22Rv1 (cell line): Measurements from ENCODE around the gene HIVEP2.

ENCODE experiments used
- H3K27ac ChIP-seq: fragments of 450-650 bp; 2 replicates; pipeline ENCODE4 v1.5.1; 2017
- ZFX ChIP-seq: fragments of 450-650 bp; IDR thresholded peaks from 2 replicates; pipeline ENCODE4 v1.6.1; 2017; ENCODE audit warnings: antibody characterized with exemption, borderline replicate concordance
- TF ChIP-seq, protein P1 (sequence below): fragments of 450-650 bp; IDR thresholded peaks from 2 replicates; pipeline ENCODE4 v1.5.1; 2017; ENCODE audit warnings: mild to moderate bottlenecking

The HIVEP2 gene

DNA sequence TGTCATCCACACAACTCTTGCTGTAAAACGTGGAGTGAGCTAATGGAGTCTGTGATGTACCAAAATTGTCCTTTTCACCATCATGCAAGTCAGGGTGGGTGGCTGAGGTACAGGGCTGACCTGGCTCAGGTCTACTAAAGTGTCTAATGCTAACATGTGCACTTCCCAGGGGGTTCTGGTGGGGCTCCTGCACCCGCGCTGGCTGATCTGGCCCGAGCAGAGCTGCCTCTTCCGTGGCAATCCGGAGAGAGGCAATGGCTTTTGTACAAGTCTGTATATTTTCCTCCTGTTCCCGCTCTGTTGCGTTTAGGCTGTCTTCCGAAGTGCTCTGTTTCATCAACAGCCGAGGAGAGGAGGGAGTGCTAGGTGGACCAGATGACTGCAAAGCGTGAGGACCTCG is 191.8 kb downstream of the HIVEP2 start:
- no peak for TF ChIP-seq ZFX
- TF ChIP-seq, protein P1, sequence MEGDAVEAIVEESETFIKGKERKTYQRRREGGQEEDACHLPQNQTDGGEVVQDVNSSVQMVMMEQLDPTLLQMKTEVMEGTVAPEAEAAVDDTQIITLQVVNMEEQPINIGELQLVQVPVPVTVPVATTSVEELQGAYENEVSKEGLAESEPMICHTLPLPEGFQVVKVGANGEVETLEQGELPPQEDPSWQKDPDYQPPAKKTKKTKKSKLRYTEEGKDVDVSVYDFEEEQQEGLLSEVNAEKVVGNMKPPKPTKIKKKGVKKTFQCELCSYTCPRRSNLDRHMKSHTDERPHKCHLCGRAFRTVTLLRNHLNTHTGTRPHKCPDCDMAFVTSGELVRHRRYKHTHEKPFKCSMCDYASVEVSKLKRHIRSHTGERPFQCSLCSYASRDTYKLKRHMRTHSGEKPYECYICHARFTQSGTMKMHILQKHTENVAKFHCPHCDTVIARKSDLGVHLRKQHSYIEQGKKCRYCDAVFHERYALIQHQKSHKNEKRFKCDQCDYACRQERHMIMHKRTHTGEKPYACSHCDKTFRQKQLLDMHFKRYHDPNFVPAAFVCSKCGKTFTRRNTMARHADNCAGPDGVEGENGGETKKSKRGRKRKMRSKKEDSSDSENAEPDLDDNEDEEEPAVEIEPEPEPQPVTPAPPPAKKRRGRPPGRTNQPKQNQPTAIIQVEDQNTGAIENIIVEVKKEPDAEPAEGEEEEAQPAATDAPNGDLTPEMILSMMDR: no peak
- H3K27ac ChIP-seq: no peak overlapping the region

DNA sequence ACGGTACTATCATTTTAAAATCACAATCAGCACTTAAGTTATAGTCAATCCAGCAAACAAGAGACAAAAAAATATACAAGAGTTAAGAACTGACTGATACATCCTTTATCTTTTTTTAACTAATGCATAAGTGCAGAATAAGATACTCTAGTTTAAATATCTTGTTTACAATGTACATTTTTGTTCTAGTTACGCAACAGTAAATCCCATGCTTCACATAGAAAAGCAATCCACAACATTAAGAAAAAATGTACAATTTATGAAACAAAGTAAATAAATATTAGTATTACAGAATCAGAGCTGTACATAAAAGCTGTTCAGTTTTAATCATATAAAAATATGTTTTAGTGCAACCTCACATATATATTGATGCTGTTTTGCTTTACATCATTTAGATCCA is 192.6 kb downstream of the HIVEP2 start:
- TF ChIP-seq ZFX: no peak
- TF ChIP-seq, protein P1: no peak

GRCh38 chr6:142751452-142751851 is 193.5 kb downstream of the HIVEP2 start:
- no peak overlapping the region for H3K27ac ChIP-seq
- TF ChIP-seq, protein P1: no peak
- no peak for TF ChIP-seq ZFX

More for the DNA sequence above, 192.6 kb downstream of the HIVEP2 start:
- H3K27ac ChIP-seq: no peak overlapping the region

GRCh38 chr6:142750998-142751397 is 194.0 kb downstream of the HIVEP2 start:
- TF ChIP-seq, protein P1: no peak
- TF ChIP-seq ZFX: no peak
- H3K27ac ChIP-seq: no peak overlapping the region

DNA sequence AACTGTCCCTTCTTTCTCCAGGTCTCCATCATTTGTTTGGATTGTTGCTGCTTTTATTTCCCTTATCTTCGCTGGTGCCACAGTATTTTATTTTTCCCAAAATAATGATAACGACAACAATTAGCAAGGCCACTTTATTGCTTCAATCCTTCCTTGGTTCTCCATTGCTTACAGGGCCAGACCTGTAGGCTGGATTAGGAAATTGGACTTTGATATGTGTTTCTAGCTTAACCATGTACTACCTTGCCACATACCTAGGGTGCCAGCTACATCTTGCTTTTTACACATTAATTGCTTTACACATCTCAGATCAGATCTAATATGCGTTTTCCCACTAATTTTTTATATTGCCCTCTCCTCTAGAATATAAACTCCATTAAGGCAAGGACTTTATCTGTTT is 195.4 kb downstream of the HIVEP2 start:
- TF ChIP-seq, protein P1: no peak
- no peak for TF ChIP-seq ZFX

DNA sequence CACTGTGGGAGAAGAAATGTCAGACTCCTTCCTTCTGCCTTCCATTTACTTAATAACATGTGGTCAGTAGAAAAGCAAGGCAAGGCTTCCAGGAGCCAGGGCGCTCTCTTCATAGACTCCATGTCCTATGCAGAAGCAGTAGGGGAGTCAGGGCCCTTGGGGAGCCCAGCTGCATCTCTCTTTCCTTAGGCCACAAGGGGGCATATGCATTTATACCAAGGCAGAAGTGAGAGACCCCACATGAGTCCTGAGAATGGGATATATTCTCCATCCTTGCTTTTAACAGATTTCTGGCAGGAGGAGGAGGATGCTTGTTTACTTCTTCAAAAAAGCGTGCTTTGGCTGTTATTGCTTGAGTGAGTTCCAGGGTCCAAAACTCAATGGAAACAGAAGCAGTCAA is 198.5 kb downstream of the HIVEP2 start:
- TF ChIP-seq, protein P1: 0 out of 2 replicates have a peak, but pooled peaks have one; percentile 16
- no peak for TF ChIP-seq ZFX
- H3K27ac ChIP-seq: no peak overlapping the region

More for the DNA sequence above, 195.4 kb downstream of the HIVEP2 start:
- no peak overlapping the region for H3K27ac ChIP-seq

GRCh38 chr6:142744836-142745235 is 200.1 kb downstream of the HIVEP2 start:
- H3K27ac ChIP-seq: no peak overlapping the region
- TF ChIP-seq ZFX: no peak
- TF ChIP-seq, protein P1: no peak
